ENCODE measurements around the gene VWCE. TPM values are rescaled to one million over a fixed set of nuclear protein-coding genes. Genes with fewer than 3 reads are reported as not detected.
A peak's percentile ranks its signal among the peaks of the same experiment; 100 is the strongest.

Gene VWCE
- total and polyA plus RNA-seq, 11 donors: 0.17 to 1.7 (median 0.66) TPM; not detected in 1

GRCh38 chr11:61297746-61298145 is 2.6 kb upstream of the VWCE start:
- 19 to 30% (median 24%) methylated on average over 5 of the region's 5 CpGs for WGBS, 4 donors
- intact Hi-C loops (cut with DNase I): no loop called here
- no peaks in the 10 kb centered on the region for H3K9me3 ChIP-seq
- peaks cover 0 to 25% (median 0%) of the 10 kb centered on the region in 9 donors for H3K27me3 ChIP-seq
- ATAC-seq (peak in 3 of 4 donors; percentile 65 to 75 (median 66)), DNase-seq (peak in 4 of 5 donors; percentile 26 to 60 (median 46))
- peaks cover 6 to 54% (median 34%) of the 10 kb centered on the region in 12 donors for H3K4me1 ChIP-seq
- TF ChIP-seq POLR2A (IDR thresholded peaks at IDR 0.05) (no peak), CTCF (IDR thresholded peaks at IDR 0.05) (no peak)
- H3K4me3 ChIP-seq: no peak overlapping the region
- peak overlapping the region in 7 of 12 donors; percentile 1 to 50 (median 11) for H3K27ac ChIP-seq
- peaks cover 0 to 42% (median 40%) of the 10 kb centered on the region in 9 donors for H3K36me3 ChIP-seq

DNA sequence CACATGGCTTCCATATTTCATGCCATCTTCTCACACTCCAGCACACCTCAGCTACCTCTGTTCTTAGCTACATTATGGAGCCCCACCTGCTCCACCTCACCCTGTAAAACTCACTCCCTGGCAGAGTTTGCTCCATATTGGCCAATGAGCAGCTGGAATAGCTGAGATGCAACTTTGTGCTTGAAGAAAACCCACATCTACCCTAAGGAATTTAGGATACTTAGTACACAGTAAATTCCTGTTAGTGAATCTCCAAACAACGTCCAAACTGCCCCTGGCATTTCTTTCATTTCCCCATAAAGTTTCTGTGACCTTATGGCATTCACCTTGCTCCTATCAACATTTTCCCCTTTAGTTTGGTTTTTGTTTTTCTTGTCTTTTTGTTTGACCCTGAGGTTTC is 2.2 kb upstream of the VWCE start:
- TF ChIP-seq CTCF (IDR thresholded peaks at IDR 0.05) (no peak), POLR2A (IDR thresholded peaks at IDR 0.05) (no peak)
- peaks cover 6 to 54% (median 34%) of the 10 kb centered on the region in 12 donors for H3K4me1 ChIP-seq
- no peak for DNase-seq
- H3K27ac ChIP-seq: peak overlapping the region in 7 of 12 donors; percentile 1 to 50 (median 17)
- no peak overlapping the region for H3K4me3 ChIP-seq
- H3K9me3 ChIP-seq: no peaks in the 10 kb centered on the region
- 16 to 55% (median 50%) methylated on average over 1 of the region's 1 CpG for WGBS, 4 donors
- intact Hi-C loops (cut with DNase I): no loop called here
- H3K27me3 ChIP-seq: peaks cover 0 to 25% (median 0%) of the 10 kb centered on the region in 9 donors
- no peak for ATAC-seq
- H3K36me3 ChIP-seq: peaks cover 0 to 38% (median 36%) of the 10 kb centered on the region in 9 donors

- Histone ChIP-seq H3K9me3 (no peaks in the 10 kb centered on the region), H3K27me3 (peaks cover 0 to 25% (median 0%) of the 10 kb centered on the region in 9 donors), H3K36me3 (peaks cover 0 to 21% (median 18%) of the 10 kb centered on the region in 9 donors), H3K27ac (peak overlapping the region in 2 of 12 donors; percentile 29 to 55), H3K4me1 (peaks cover 6 to 54% (median 34%) of the 10 kb centered on the region in 12 donors), H3K4me3 (peak overlapping the region; percentile 32 to 72 (median 58))
- intact Hi-C loops (cut with DNase I): no loop called here
- WGBS, 4 donors: 52 to 69% (median 65%) methylated on average over 12 of the region's 12 CpGs
- DNase-seq (peak in 1 of 5 donors; percentile 38), ATAC-seq (no peak)
- no peak for TF ChIP-seq POLR2A (IDR thresholded peaks at IDR 0.05)
- no peak for TF ChIP-seq CTCF (IDR thresholded peaks at IDR 0.05)
These were observed 445 bp upstream of the VWCE start for GRCh38 chr11:61295596-61295926.

DNA sequence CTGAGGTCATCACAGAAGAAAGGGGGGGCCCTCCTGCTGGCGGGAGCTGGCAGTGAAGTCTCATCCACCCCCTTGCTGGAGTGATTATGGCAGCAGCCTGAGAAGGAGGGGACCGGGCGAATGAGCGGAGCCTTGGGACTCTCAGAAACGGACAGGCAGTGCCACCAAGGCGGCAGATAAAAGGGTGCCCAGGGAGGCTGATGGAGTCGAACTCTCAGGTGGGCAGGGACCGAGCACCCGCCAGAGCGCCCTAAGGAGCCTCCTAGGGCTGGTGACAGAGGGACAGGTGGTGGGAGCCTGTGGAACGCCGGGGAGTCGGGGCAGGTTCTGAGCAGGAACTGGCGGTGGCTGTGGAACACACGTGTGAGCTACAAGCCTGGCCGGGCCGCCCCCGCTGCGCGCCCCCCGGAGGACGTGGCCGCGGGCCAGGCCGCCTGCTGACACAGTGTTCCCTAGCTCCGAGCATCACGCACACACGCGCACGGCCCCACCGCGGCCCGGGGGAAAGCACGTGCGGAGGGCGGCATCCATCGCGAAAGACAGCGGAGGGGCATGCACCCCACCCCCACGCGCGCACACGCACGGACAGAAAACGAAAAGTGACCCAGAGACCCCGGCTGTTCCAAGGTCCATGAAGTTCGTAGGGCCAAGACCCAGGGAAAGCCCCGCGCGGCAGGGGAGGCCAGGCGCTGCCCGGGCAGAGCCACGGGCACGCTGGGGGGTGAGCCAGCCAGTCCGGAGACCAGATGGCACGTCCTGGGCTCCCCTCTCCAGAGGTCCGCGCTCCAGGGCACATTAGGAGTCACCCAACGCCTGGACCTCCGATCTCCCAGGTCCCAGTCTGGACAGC is 1.0 kb downstream of the VWCE start:
- Histone ChIP-seq H3K9me3 (no peaks in the 10 kb centered on the region), H3K27me3 (peaks cover 0 to 25% (median 0%) of the 10 kb centered on the region in 9 donors), H3K4me1 (peaks cover 6 to 54% (median 34%) of the 10 kb centered on the region in 12 donors), H3K4me3 (peak overlapping the region; percentile 32 to 72 (median 58)), H3K27ac (peak overlapping the region in 4 of 12 donors; percentile 24 to 55 (median 26)), H3K36me3 (peaks cover 0 to 6% (median 3%) of the 10 kb centered on the region in 9 donors)
- TF ChIP-seq POLR2A (IDR thresholded peaks at IDR 0.05): no peak
- TF ChIP-seq CTCF (IDR thresholded peaks at IDR 0.05): no peak
- DNase-seq (peak; percentile 28 to 75 (median 52)), ATAC-seq (peak; percentile 24 to 64 (median 48))
- WGBS, 4 donors: 1 to 2% (median 1%) methylated on average over 27 to 60 of the region's 60 CpGs
- intact Hi-C loops (cut with DNase I): no loop called here

Measured in heart left ventricle (tissue), 16 donors.